Small intestine (tissue), 7 donors: ENCODE data around the gene UBE2E2. TPM values are rescaled to one million over a fixed set of nuclear protein-coding genes. Genes with fewer than 3 reads are reported as not detected.

Experiments used
- DNase-seq, 2 donors: peaks; one replicate each; pipeline versions ENCODE4 v3.0.0 to v3.0.0-alpha.2; 2013
- FAIRE-seq: peaks from 2 replicates; lab custom pipeline; 2012; peaks lifted over from hg19 to GRCh38; lab: Jason Lieb, UNC
- H3K27ac ChIP-seq, 3 donors: one replicate each; pipeline ENCODE4 v1.5.1; 2013; ENCODE audit warnings: low read length in 2 of 3, mild to moderate bottlenecking in 2 of 3, control low read depth in 1 of 3, inconsistent platforms in 1 of 3, low read depth in 1 of 3, moderate library complexity in 1 of 3
- H3K27me3 ChIP-seq, 3 donors: one replicate each; pipeline ENCODE4 v1.6.1; 2013; ENCODE audit warnings: low read length in 3 of 3, inconsistent platforms in 1 of 3; ENCODE audit not compliant: control insufficient read depth in 3 of 3, insufficient read depth in 3 of 3
- H3K36me3 ChIP-seq, 3 donors: one replicate each; pipeline ENCODE4 v1.6.1; 2013; ENCODE audit warnings: low read length in 3 of 3, inconsistent platforms in 1 of 3, low read depth in 1 of 3, mild to moderate bottlenecking in 1 of 3, moderate library complexity in 1 of 3; ENCODE audit not compliant: control insufficient read depth in 3 of 3, insufficient read depth in 2 of 3
- H3K4me1 ChIP-seq, 3 donors: one replicate each; pipeline ENCODE4 v1.6.1; 2013; ENCODE audit warnings: low read length in 2 of 3, inconsistent platforms in 1 of 3, low read depth in 1 of 3, mild to moderate bottlenecking in 1 of 3, moderate library complexity in 1 of 3; ENCODE audit not compliant: control insufficient read depth in 3 of 3, insufficient read depth in 2 of 3
- H3K4me3 ChIP-seq, 3 donors: one replicate each; pipeline ENCODE4 v1.5.1; 2013; ENCODE audit warnings: low read length in 3 of 3, control low read depth in 1 of 3, inconsistent platforms in 1 of 3, low read depth in 1 of 3, mild to moderate bottlenecking in 1 of 3, moderate library complexity in 1 of 3
- H3K9me3 ChIP-seq, 2 donors: one replicate each; pipeline ENCODE4 v1.6.1; 2013; ENCODE audit warnings: low read depth in 1 of 2, low read length in 1 of 2; ENCODE audit not compliant: control insufficient read depth in 2 of 2, insufficient read depth in 1 of 2
- WGBS, 3 donors: extraction: QIAGEN DNeasy Blood & Tissue Kit; methylation state at CpG; one replicate each; pipeline ENCODE4 v1.1.7; 2013; 5-methylcytosine and 5-hydroxymethylcytosine counted together
- polyA plus RNA-seq, 4 donors: library from polyadenylated mRNA; stranded (reverse) in 3 of 4; unstranded in 1 of 4; fragments of 200-250 nt in 3 of 4; fragments of 120-200 nt in 1 of 4; gene quantifications; one replicate each; pipeline versions ENCODE4 v1.2.1 to v1.2.3, GENCODE V29; 2013
- donor health status: healthy with polysubstance abuse.
- donor health status: control.
- donor health status: control.
- donor health status: Bipolar disorder and iron deficiency.
- donor health status: healthy.

Gene UBE2E2
- polyA plus RNA-seq, 4 donors, result 1.1 to 10.2 (median 7.7) TPM

DNA sequence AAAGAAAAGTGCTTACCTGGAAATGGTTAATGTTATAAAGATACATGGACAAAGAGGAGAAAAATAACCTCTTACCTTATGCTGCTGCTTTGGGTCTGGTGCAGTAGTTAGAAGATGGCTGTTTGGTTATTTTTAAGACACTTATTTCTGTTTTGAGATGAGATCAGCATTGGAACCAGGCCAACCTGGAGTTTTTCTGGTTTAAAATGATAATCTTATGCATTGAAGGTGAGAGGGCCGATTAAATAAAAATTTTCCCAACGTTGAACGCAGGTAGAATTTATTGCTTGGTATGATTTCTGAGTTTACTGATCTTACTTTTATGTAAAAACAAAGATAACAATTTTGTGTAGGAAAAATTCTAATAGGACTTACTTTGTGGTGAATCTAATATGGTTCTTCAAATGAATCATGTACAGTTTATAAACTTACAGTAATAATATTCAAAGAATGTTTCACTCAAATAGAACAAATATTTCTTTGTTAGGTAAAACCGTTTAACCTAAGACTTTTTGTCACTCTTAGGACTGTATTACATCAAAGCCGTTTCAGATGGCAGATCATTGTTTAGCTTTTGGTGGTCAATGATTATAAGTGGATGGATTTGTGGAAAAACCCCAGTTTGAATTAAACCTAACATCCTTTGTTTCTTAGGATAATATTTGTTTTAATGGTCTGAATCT is 14.9 kb downstream of the UBE2E2 start:
- Histone ChIP-seq H3K27me3 (no peaks in the 10 kb centered on the region), H3K4me3 (no peak overlapping the region), H3K9me3 (no peaks in the 10 kb centered on the region), H3K4me1 (no peaks in the 10 kb centered on the region), H3K36me3 (no peaks in the 10 kb centered on the region), H3K27ac (no peak overlapping the region)
- DNase-seq (no peak), FAIRE-seq (no peak)
- 73 to 74% (median 73%) methylated on average over 5 of the region's 5 CpGs for WGBS, 3 donors

GRCh38 chr3:23219117-23219516 is 16.0 kb downstream of the UBE2E2 start:
- WGBS, 3 donors, result 6 to 43% (median 15%) methylated on average over 2 of the region's 2 CpGs
- Histone ChIP-seq H3K4me3 (no peak overlapping the region), H3K36me3 (no peaks in the 10 kb centered on the region), H3K4me1 (no peaks in the 10 kb centered on the region), H3K27ac (no peak overlapping the region), H3K9me3 (no peaks in the 10 kb centered on the region), H3K27me3 (no peaks in the 10 kb centered on the region)
- FAIRE-seq (no peak), DNase-seq (no peak)

- FAIRE-seq (no peak), DNase-seq (no peak)
- H3K27ac ChIP-seq, result no peak overlapping the region
- no peaks in the 10 kb centered on the region for H3K4me1 ChIP-seq
- no peak overlapping the region for H3K4me3 ChIP-seq
- WGBS, 3 donors, result 48 to 57% (median 54%) methylated on average over 2 of the region's 2 CpGs
- no peaks in the 10 kb centered on the region for H3K9me3 ChIP-seq
- H3K27me3 ChIP-seq, result no peaks in the 10 kb centered on the region
- H3K36me3 ChIP-seq, result no peaks in the 10 kb centered on the region
Measured at GRCh38 chr3:23219552-23219951, 16.4 kb downstream of the UBE2E2 start.

- no peaks in the 10 kb centered on the region for H3K9me3 ChIP-seq
- no peaks in the 10 kb centered on the region for H3K36me3 ChIP-seq
- WGBS, 3 donors, result 78 to 83% (median 78%) methylated on average over 3 of the region's 3 CpGs
- H3K4me3 ChIP-seq, result no peak overlapping the region
- no peak for DNase-seq
- no peaks in the 10 kb centered on the region for H3K27me3 ChIP-seq
- H3K27ac ChIP-seq, result no peak overlapping the region
- no peak for FAIRE-seq
- no peaks in the 10 kb centered on the region for H3K4me1 ChIP-seq
Measured at GRCh38 chr3:23221136-23221535, 18.0 kb downstream of the UBE2E2 start.

GRCh38 chr3:23232016-23232415 is 28.9 kb downstream of the UBE2E2 start:
- FAIRE-seq, result no peak
- Histone ChIP-seq H3K4me3 (no peak overlapping the region), H3K36me3 (no peaks in the 10 kb centered on the region), H3K9me3 (no peaks in the 10 kb centered on the region), H3K27ac (no peak overlapping the region), H3K4me1 (no peaks in the 10 kb centered on the region), H3K27me3 (no peaks in the 10 kb centered on the region)
- 75 to 80% (median 76%) methylated on average over 3 of the region's 3 CpGs for WGBS, 3 donors
- DNase-seq, result no peak

DNA sequence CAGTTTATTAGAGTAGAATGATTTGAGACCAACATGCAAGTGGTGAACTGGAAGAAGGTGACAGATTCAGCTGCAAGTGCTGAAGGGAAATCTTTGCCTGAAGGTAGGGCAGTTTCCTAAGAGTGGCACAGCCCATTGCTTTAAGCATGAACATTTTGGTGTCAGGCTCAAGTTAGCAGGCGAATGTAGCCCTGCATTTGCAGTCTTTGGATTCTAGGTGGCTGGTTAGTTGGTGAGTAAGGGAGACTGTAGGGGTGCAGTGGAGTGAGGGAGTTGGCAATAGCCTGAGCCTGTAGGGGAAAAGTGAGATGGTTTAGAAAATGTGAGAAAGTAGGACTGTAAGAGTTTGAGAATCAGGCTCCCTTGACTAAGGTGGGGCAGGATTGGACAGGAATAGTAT is 29.7 kb downstream of the UBE2E2 start:
- Histone ChIP-seq H3K9me3 (no peaks in the 10 kb centered on the region), H3K27ac (no peak overlapping the region), H3K4me1 (no peaks in the 10 kb centered on the region), H3K27me3 (no peaks in the 10 kb centered on the region), H3K36me3 (no peaks in the 10 kb centered on the region), H3K4me3 (no peak overlapping the region)
- WGBS, 3 donors, result 72 to 95% (median 82%) methylated on average over 1 of the region's 1 CpG
- DNase-seq (no peak), FAIRE-seq (no peak)

GRCh38 chr3:23235264-23235663 is 32.1 kb downstream of the UBE2E2 start:
- Histone ChIP-seq H3K36me3 (no peaks in the 10 kb centered on the region), H3K27ac (no peak overlapping the region), H3K4me1 (no peaks in the 10 kb centered on the region), H3K4me3 (no peak overlapping the region), H3K27me3 (no peaks in the 10 kb centered on the region), H3K9me3 (no peaks in the 10 kb centered on the region)
- 68 to 88% (median 84%) methylated on average over 1 of the region's 1 CpG for WGBS, 3 donors
- no peak for DNase-seq
- no peak for FAIRE-seq

GRCh38 chr3:23236890-23237289 is 33.8 kb downstream of the UBE2E2 start:
- Histone ChIP-seq H3K4me3 (no peak overlapping the region), H3K4me1 (peaks cover 0 to 1% (median 0%) of the 10 kb centered on the region in 3 donors), H3K27ac (no peak overlapping the region), H3K27me3 (no peaks in the 10 kb centered on the region), H3K36me3 (no peaks in the 10 kb centered on the region), H3K9me3 (no peaks in the 10 kb centered on the region)
- FAIRE-seq (no peak), DNase-seq (no peak)
- 90 to 94% (median 91%) methylated on average over 6 of the region's 6 CpGs for WGBS, 3 donors

DNA sequence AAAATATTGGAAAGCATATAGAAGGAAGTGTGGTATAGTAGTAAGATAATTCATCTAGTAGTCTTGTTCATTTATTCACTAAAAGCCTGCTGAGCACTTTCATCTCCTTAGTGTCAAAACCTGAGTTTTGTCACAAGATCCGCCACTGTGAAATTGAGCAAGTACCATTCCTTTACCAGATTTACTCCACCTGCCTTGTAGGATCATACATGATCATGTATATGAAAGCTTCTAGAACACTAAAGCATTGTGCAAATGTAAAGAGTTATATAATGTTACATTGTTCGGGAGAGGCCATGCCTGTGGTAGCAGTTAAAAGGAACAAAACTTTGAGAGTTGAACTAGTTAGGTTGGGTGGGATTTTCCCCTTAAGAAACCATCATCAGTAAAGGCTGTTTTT is 35.0 kb downstream of the UBE2E2 start:
- Histone ChIP-seq H3K4me3 (no peak overlapping the region), H3K4me1 (peaks cover 0 to 5% (median 0%) of the 10 kb centered on the region in 3 donors), H3K27me3 (no peaks in the 10 kb centered on the region), H3K36me3 (no peaks in the 10 kb centered on the region), H3K9me3 (no peaks in the 10 kb centered on the region), H3K27ac (no peak overlapping the region)
- FAIRE-seq (no peak), DNase-seq (no peak)
- WGBS, 3 donors, result 93 to 99% (median 94%) methylated on average over 2 of the region's 2 CpGs
